Inflammatory macrophage treated with lipopolysaccharide for 4 hours (primary cell): ENCODE data around the gene ATP13A1.
"Not testable (repeated sequence)": the region's sequence is repeated elsewhere in the genome, so short reads cannot be mapped to it uniquely, and the experiment has no call there.

Source experiments
- DNase-seq: peaks from one replicate; pipeline ENCODE4 v3.0.0-alpha.2; 2020

The ATP13A1 gene

DNA sequence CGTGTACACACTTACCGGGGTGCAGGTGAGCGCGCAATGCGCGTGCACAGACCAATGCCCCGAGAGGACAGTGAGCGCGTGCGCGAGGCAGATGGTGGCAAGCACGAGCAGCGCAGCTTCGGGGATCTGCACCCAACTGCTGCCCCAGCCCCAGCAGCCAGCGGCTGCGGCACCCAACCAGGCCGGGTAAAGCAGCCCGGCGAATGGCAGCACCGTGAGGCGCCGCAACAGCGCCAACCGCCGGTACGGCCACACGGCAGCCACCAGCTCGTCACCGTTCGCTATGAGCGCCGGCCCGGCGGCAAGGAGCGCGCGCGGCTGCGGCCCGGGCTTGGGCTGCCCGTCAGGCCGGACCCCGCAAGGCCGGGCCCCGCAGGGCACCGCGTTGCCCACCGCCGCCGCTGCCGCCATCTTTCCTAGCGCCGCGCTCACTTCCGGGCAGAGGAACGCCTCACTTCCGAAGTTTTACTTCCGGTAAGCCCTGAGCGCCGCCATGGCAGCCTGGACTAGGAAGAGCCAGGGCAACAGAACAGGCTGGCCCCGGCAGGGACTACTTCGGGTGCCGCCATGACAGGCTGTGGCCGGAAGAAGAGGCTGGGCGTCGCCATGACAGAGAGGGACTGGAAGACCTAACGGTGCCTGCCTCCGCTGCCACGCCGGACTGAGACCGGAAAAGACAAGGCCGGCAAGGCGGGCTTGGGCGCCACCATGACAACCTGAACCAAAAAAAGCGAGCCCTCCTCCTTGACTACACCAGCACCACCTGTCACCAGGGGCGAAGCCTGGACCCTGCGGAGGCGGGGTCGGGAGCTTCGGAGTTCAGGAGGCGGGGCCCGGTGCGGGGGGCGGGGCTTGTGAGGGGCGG lies at the start of gene ATP13A1:
Gene ATP13A1, minus strand, starts transcription at position 421 of the 865 bp plus-strand sequence. Its CDS starts 10 bp downstream, at position 411.
- peak; percentile 98 for DNase-seq

DNA sequence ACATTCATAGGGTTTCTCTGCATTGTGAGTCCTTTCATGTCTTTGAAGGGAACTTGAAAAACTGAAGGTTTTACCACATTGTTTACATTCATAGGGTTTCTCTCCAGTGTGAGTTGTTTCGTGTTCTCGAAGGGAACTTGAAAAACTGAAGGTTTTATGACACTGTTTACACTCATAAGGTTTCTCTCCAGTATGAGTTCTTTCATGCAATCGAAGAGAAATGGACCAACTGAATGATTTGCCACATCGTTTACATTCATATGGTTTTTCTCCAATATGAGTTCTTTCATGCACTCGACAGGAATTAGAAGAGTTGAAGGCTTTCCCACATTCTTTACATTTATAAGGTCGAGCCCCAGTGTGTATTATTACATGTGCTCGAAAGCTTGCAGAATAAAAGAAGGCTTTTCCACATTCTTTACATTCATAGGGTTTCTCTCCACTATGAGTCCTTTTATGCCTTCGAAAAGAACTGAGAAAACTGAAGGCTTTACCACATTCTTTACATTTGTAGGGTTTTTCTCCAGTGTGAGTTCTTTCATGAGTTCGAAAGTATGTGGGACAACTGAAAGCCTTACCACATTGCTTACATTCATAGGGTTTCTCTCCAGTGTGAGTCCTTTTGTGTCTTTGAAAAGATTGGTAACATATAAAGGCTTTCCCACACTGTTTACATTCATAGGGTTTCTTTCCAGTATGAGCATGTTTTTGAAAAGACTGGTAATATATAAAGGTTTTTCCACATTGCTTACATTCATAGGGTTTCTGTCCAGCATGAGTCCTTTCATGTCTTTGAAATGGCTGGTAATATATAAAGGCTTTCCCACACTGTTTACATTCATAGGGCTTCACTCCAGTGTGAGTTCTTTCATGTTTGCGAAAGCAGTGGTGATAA lies 48.7 kb upstream of the ATP13A1 start:
- no peak for DNase-seq

DNA sequence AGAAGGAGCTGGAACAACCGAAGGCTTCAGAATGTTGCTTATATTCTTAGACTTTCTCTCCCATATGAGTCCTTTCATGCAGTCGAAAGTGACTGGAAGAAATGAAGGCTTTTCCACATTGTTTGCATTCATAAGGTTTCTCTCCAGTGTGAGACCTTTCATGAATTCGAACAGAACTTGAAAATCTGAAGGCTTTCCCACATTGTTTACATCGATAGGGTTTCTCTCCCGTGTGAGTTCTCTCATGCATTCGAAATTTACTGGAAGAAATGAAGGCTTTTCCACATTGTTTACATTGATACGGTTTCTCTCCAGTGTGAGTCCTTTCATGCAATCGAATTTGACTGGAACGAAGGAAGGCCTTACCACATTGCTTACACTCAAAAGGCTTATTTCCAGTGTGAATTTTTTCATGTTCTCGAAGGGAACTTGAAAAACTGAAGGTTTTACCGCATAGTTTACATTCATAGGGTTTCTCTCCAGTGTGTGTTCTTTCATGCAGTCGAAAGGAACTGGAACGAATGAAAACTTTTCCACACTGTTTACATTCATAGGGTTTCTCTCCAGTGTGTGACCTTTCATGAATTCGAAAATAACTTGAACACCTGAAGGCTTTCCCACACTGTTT lies 47.9 kb upstream of the ATP13A1 start:
- no peak for DNase-seq

DNA sequence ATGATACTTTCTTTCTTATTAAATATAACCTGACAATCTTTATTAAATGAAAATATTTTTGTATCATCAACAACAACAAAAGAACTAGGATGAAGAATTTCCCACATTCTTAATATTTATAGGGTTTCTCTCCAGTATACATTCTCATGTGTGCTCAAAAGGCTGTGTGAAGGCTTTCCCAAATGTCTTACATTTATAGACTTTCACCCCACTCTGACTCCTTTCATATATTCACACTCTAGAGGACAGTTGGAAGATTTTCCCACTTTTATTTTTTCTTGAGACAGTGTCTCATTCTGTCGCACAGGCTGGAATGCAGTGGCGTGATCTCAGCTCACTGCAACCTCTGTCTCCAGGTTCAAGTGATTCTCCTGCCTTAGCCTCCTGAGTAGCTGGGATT lies 47.0 kb upstream of the ATP13A1 start:
- DNase-seq, result no peak

DNA sequence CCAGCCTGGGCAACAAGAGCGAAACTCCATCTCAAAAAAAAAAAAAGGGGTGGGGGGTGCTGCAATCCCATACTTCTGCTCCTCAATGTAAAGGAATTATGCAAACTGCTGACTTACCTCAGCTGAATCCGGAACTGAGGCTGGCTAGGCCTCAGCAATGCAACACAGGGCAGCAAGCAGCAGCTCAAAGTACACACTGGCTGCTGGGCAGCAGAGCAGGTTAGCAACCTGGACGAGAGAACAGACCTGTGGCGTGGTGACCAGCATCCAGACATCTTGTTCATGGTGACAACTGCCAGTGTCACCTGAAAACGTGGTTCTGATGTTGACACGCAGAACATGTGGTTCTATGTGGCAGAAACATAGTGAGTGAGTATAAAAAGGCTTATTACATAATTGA lies 41.4 kb upstream of the ATP13A1 start:
- DNase-seq, result no peak

DNA sequence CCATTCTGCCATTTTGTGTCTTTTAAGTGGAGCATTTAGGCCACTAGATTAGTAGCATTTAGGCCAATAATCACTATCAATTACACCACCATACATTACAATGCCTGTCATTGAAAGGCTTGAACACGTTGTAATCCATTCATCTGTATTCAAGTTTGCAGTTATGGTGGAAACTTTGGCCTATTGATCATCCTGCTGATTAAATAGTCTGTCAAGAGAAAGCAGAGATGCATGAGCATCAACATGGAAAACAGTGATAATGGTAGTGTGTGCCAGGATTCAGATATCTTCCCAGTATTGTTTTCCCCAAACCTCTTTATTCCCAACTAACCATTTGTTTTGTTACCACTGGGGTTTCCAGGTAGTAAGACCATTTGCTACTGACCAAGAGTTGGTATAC lies 37.0 kb upstream of the ATP13A1 start:
- not testable (repeated sequence) for DNase-seq

DNA sequence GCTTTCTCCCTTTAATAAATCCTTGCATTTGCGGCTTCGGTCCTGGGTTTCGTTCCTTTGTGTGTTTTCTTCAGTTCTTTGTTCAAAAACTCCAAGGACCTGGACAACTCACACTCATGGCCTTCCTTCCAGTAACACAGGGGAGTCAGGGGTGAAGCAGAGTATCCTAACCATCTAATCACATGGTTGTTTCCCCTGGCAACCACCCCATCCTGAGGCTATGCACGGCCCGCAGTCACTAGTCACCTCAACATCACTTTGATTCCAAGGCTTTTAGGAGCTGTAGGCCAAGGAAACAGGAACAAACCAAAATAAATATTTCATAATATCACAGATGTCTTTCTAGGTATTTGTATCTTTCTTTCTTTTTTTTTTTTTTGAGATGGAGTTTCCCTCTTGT lies 34.1 kb upstream of the ATP13A1 start:
- DNase-seq, result no peak

DNA sequence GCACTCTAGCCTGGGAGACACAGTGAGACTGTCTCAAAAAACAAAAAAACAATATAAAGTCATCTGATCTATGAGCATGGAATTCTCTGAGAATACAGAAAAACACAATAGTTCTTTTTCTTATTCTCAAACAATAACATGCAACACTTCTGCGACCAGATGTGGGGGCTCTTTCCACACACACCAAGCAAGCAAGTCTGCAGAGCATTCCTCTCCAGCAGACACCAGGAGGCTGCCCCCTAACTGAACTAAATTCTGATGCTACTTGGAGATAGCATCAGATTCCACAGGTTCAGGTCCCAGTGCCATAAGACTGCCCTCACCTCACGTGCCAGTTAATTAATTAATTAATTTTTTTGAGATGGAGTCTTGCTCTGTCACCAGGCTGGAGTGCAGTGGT lies 32.9 kb upstream of the ATP13A1 start:
- DNase-seq, result no peak

DNA sequence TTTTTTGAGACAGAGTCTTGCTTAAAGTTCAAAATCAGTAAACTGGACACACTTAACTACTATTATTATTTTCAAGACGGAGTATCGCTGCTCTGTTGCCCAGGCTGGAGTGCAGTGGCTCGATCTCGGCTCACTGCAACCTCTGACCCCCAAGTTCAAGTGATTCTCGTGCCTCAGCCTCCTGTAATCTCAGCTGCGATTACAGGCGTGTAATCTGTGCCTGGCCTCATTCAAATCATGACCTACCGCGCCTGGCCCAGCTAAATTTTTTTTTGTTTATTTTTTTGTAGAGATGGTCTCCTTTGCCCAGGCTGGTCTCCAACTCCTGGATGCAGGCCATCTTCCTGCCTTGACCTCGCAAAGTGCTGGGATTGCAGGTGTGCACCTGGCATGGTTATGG lies 28.2 kb upstream of the ATP13A1 start:
- no peak for DNase-seq

DNA sequence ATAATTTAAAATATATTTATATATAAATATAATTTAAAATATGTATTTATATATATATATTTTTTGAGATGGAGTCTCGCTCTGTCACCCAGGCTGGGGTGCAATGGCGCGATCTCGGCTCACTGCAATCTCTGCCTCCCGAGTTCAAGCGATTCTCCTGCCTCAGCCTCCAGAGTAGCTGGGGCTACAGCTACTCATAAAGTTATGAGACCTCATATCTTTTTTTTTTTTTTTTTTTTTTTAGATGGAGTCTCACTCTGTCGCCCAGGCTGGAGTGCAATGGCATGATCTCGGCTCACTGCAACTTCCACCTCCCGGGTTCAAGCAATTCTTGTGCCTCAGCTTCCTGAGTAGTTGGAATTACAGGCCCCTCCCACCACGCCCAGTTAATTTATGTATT lies 25.5 kb upstream of the ATP13A1 start:
- not testable (repeated sequence) for DNase-seq

DNA sequence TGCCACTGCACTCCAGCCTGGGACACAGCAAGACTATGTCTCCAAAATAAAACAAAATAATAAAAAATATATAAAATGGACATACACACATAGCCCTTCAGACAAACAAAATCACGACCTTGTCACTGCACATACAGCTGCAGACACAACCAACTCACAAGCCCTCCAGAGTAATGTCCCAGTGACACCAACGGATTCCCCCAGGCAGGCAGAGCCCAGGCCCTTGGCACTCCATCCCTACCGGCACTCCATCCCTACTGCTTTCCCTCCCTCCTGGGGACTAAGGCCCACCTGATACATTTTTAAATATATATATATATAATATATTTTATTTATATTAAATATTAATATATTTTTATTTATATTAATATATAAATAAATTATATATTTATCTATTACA lies 23.6 kb upstream of the ATP13A1 start:
- no peak for DNase-seq

DNA sequence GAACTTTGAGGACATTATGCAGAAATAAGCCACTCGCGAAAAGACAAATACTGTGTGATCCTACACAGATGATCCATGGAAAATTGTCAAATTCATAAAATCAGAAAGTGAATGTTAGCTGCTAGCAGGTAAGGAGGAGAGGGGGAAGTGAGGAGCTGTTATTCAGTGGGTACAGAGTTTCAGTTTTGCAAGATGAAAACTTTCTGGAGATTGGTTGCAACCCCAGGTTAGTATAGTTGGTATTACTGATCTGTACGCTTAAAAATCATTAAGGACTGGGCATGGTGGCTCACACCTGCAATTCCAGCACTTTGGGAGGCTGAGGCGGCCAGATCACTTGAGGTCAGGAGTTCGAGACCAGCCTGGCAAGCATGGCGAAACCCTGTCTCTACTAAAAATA lies 23.1 kb upstream of the ATP13A1 start:
- DNase-seq, result no peak

DNA sequence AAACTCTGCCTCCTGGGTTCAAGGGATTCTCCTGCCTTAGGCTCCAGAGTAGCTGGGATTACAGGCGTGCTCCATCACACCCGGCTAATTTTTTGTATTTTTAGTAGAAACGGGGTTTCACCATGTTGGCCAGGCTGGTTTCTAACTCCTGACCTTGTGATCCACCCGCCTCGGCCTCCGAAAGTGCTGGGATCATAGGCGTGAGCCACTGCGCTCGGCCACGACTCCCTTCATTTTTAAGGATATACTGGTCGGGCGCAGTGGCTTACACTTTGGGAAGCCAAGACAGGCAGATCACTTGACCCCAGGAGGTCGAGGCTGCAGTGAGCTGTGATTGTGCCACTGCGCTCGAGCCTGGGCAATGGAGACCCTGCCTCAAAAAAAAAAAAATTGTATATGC lies 22.6 kb upstream of the ATP13A1 start:
- not testable (repeated sequence) for DNase-seq

DNA sequence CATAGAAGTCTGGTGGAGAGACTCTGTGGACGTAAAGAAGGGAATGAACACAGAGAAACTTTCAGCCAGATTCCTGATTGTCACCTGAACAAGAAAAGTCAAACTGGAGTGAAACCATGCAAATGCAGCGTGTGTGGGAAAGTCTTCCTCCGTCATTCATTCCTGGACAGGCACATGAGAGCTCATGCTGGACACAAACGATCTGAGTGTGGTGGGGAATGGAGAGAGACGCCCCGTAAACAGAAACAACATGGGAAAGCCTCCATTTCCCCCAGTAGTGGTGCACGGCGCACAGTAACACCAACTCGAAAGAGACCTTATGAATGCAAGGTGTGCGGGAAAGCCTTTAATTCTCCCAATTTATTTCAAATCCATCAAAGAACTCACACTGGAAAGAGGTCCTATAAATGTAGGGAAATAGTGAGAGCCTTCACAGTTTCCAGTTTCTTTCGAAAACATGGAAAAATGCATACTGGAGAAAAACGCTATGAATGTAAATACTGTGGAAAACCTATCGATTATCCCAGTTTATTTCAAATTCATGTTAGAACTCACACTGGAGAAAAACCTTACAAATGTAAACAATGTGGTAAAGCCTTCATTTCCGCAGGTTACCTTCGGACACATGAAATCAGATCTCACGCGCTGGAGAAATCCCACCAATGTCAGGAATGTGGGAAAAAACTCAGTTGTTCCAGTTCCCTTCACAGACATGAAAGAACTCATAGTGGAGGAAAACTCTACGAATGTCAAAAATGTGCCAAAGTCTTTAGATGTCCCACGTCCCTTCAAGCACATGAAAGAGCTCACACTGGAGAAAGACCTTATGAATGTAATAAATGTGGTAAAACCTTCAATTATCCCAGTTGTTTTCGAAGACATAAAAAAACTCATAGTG lies 15.9 kb upstream of the ATP13A1 start:
- DNase-seq, result no peak

DNA sequence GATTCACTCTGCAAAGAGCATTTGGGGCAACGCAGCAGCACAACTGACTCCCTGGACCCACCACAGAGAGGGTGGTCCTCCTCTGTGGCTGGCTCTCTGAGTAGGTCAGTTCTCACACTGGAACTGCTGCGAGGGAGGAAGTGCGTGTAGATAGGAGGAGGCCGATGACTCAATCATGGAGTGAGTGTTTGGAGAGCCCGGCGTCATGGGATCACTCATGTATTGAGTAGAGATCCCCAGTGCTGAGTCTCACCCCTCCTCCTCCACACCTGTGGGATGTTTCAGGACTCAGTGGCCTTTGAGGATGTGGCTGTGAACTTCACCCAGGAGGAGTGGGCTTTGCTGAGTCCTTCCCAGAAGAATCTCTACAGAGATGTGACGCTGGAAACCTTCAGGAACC lies 14.1 kb upstream of the ATP13A1 start:
- DNase-seq, result no peak

DNA sequence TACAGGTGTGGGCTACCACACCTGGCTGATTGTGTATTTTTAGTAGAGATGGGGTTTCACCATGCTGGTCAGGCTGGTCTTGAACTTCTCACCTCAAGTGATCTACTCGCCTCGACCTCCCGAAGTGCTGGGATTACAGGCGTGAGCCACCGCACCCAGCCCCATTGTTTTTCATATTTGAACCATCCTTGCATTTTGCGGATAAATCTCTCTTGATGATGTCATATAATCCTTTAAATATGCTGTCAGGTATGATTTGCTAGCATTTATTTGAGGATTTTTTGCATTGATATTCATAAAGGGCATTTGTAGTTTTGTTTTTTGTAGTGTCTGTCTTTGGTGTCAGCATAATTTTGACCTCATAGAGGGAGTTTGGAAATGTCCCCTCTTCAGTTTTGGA lies 10.8 kb upstream of the ATP13A1 start:
- no peak for DNase-seq

DNA sequence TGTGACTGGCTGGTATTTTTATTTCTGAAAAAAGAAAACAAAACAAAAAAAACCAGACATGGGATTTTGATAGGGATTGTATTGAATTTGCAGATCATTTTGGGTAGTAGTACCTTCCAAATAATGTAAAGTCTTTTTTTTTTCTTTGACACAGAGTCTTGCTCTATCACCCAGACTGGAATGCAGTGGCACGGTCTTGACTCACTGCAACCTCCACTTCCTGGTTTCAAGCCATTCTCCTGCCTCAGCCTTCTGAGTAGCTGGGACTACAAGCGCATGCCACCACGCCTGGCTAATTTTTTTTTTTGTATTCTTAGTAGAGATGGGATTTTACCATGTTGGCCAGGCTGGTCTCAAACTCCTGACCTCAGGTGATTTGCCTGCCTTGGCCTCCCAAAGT lies 9.3 kb upstream of the ATP13A1 start:
- no peak for DNase-seq

DNA sequence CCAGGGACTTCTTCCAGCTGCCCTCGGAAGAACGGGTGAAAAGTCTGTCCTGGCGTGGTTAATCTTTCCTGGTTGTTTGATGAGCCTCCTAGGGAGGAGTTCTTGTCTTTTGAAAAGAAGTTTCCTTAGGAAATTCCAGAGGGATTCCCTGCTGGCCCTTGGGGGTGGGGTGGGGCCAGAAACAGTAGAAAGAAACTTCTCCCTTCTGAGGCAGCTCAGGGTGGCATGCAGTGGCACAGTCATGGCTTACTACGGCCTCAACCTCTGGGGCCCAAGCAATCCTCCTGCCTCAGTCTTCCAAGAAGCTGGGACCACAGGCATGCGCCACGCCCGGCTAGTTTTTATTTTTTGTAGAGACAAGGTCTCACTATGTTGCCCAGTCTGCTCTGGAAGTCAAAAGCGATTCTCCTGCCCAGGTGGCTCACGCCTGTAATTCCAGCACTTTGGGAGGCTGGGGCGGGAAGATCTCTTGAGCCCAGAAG lies 6.6 kb upstream of the ATP13A1 start:
- DNase-seq, result no peak

DNA sequence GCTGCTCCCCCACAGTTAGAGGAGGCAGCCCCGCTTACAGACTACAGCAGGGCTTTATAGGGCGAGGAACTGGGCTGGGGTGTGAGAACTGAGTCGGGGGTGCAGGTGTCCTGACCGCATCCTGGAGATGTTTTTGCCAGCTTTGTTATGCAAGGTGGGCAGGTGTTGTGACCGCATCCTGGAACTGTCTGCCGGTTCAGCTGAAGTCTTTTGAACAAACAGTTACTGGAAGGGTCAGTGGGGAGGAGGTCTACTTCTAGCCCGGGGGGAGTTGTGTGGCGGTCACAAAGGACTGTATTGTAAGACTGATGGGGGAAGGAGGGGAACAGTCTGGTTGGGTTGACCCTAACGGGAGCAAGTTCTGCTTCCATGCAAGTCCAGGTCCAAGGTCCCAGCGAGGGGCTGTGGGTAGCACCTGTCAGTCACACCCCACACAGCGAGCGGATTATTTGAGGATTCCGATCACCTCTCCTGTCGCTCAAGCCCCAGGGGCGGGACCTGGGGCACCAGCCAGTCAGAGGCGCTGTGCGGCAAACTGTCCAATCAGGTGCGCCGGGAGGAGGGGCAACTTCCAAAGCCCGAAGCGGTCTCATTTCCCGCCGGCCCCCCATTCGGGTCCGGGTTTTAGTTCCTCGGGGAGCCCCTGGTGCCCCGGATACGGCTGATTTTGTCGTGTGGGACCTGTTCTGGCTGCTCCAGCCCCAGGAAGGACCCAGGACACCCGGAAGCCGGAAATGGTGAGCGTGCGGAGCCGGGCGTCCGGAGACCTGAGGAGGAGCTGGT lies 4.9 kb upstream of the ATP13A1 start, which contains the start of gene ZNF101:
Gene ZNF101, plus strand, starts transcription at position 610 of the 783 bp plus-strand sequence. Its CDS starts 125 bp downstream, at position 735.
- peak; percentile 95 for DNase-seq

DNA sequence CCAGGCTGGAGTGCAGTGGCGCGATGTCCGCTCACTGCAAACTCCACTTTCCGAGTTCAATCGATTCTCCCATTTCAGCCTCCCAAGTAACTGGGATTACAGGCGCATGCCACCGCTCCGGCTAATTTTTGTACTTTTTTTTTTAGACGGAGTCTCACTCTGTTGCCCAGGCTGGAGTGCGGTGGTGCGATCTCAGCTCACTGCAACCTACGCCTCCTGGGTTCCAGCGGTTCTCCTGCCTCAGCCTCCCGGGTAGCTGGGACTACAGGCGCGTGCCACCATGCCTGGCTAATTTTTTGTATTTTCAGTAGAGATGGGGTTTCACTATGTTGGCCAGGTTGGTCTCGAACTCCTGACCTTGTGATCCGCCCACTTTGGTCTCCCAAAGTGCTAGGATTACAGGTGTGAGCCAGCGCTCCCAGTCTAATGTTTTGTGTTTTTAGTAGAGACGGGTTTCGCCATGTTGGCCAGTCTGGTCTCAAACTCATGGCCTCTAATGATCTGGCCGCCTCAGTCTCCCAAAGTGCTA lies 2.0 kb upstream of the ATP13A1 start:
- DNase-seq, result not testable (repeated sequence)

DNA sequence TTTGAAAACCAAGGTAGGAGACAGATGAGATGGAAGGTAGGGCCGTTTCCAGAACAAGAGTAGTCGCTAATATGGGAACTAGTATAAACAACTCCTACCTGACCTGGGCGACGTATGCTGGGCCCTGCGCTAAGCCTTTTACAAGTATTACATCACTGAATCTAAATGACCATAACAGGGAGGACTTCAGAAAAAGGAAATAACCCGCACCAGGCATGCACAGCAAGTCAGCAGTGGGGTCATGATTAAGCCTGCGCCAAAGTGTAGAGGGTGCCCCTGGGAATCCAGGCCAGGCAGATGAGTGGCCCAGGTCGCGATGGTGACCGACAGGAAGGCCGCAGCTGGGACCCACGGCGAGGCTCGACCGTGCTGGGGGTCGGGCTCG lies 613 bp downstream of the ATP13A1 start:
- peak; percentile 69 for DNase-seq
